Suprapubic skin (tissue), 3 donors: ENCODE data around the gene PMPCA.

ENCODE experiments used
- CTCF ChIP-seq, 2 donors: fragments of 200-600 bp in 1 of 2; fragments of 450-650 bp in 1 of 2; sonication (generic) in 1 of 2; IDR thresholded peaks; one replicate each; pipeline ENCODE4 v1.5.1; 2016 to 2019; ENCODE audit warnings: antibody characterized with exemption in 2 of 2, mild to moderate bottlenecking in 1 of 2, moderate library complexity in 1 of 2
- POLR2AphosphoS5 ChIP-seq, 3 donors: sonication (generic); formaldehyde crosslinking; IDR thresholded peaks; one replicate each; pipeline ENCODE4 v1.6.1; 2017; ENCODE audit warnings: antibody characterized with exemption in 3 of 3

- no peak for TF ChIP-seq CTCF (IDR thresholded peaks at IDR 0.05)
- TF ChIP-seq POLR2AphosphoS5 (IDR thresholded peaks at IDR 0.05): no peak
Measured at GRCh38 chr9:136403538-136403914, 6.9 kb upstream of the PMPCA start.
